GM12892 (cell line): ENCODE data around the gene SSRP1.

Source experiments
- POLR2A ChIP-seq: IDR thresholded peaks from 2 replicates; pipeline ENCODE4 v1.6.1; 2011; ENCODE audit warnings: low read depth, low read length, control low read depth
- POLR2AphosphoS5 ChIP-seq: IDR thresholded peaks from 2 replicates; pipeline ENCODE4 v1.6.1; 2011; ENCODE audit warnings: low read depth, low read length, control low read depth
- TAF1 ChIP-seq: IDR thresholded peaks from 2 replicates; pipeline ENCODE4 v1.6.1; 2011; ENCODE audit warnings: low read depth, mild to moderate bottlenecking, control low read depth, low read length, borderline replicate concordance

- TF ChIP-seq POLR2AphosphoS5 (no peak), TAF1 (no peak), POLR2A (no peak)
Measured at GRCh38 chr11:57310091-57310490, 25.6 kb downstream of the SSRP1 start.
